ENCODE data around the gene TYW1.
"Not testable (repeated sequence)": the region's sequence is repeated elsewhere in the genome, so short reads cannot be mapped to it uniquely, and the experiment has no call there.

DNA sequence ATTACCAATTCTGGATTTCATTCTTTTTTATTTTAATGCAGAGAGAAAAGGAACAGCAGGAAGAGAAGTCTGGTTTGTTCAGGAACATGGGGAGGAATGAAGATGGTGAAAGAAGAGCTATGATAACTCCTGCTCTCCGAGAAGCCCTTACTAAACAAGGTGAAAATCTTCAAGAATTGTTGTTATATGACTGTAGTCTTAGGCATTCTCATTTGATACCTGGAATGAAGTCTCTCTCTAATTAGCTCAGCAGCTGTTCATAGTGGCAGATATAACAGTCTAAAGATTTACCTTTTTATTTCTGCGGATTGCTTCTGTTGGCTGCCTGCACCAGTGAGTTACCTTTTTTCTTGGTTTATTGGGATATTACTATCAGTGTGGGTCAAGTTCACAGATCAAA lies 53.3 kb downstream of the TYW1 start:
- TF ChIP-seq CTCF, POLR2AphosphoS5, EP300 (IDR thresholded peaks at IDR 0.05): not testable (repeated sequence)
